Transverse colon (tissue), 3 donors: Measurements from ENCODE around the gene RPL14.

Experiments
- POLR2A ChIP-seq: fragments of 450-650 bp; IDR thresholded peaks from one replicate; pipeline ENCODE4 v1.6.1; 2016; ENCODE audit warnings: antibody characterized with exemption, mild to moderate bottlenecking, moderate library complexity
- TF ChIP-seq, protein P1 (sequence below), 5 experiments: fragments of 200-600 bp in 3 of 5; fragments of 450-650 bp in 2 of 5; sonication (generic) in 3 of 5; IDR thresholded peaks; 1 replicate in 2 of 5; 2 replicates in 3 of 5; pipeline ENCODE4 v1.5.1; 2016 to 2017; ENCODE audit warnings: antibody characterized with exemption in 5 of 5, inconsistent platforms in 3 of 5, mild to moderate bottlenecking in 2 of 5, moderate library complexity in 1 of 5

DNA sequence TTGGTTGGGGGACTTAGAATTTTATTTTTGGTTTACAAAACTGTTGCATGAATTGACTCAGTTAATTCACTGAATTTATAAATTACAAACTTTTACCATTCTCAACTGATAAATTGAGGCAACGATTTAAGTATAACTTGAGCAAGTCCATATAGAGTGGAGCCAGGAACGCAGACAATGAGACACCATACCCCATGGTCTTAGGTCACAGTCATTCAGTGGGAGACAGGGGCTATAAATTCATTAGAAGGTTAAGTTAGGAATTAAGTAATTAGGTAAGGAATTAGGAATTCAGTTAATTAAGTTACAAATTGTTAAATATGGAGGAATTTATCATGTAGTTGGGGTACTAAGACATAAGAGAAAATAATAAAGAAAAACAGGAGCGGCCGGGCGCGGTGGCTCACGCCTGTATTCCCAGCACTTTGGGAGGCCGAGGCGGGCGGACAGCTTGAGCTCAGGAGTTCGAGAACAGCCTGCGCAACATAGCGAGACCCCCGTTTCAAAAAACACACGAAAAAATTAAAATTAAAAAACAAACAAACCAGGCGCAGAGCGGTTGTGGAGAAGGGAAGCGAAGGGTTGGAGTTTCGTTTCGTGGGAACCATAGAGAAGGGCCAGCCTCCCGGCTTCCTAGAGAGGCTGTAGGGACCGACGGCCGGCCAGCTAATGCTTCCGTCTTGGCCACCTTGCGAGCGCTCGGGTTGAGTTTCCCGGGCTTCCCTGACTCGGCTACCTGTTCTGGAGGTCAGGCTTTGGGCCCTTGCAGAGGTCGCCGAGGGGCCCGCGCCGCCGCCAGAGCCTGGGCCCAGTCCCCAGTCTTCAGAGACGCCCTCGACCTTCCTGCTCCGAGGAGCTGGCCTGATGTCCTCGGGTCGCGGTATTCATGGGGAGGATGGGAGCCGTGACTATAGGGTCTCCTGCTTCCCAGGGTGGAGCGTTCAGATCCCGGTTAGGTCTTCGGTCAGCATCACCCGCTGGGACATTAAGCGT, 19.6 kb downstream of the RPL14 start, which contains the start of gene ZNF619:
- TF ChIP-seq, protein P1, sequence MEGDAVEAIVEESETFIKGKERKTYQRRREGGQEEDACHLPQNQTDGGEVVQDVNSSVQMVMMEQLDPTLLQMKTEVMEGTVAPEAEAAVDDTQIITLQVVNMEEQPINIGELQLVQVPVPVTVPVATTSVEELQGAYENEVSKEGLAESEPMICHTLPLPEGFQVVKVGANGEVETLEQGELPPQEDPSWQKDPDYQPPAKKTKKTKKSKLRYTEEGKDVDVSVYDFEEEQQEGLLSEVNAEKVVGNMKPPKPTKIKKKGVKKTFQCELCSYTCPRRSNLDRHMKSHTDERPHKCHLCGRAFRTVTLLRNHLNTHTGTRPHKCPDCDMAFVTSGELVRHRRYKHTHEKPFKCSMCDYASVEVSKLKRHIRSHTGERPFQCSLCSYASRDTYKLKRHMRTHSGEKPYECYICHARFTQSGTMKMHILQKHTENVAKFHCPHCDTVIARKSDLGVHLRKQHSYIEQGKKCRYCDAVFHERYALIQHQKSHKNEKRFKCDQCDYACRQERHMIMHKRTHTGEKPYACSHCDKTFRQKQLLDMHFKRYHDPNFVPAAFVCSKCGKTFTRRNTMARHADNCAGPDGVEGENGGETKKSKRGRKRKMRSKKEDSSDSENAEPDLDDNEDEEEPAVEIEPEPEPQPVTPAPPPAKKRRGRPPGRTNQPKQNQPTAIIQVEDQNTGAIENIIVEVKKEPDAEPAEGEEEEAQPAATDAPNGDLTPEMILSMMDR (IDR thresholded peaks at IDR 0.05): no peak
- TF ChIP-seq POLR2A: peak; percentile 49
